Liver (tissue), 9 donors: ENCODE results near the gene GPC3. TPM values are rescaled to one million over a fixed set of nuclear protein-coding genes. Genes with fewer than 3 reads are reported as not detected.
"Not testable (repeated sequence)": the region's sequence is repeated elsewhere in the genome, so short reads cannot be mapped to it uniquely, and the experiment has no call there.

Experiments used
- DNase-seq: peaks from one replicate; pipeline ENCODE4 v3.0.0-alpha.2; 2017; ENCODE audit warnings: low spot score
- H3K27ac ChIP-seq, 2 donors: one replicate each; pipeline ENCODE4 v1.7.0; 2013; ENCODE audit warnings: inconsistent platforms in 2 of 2, low read length in 2 of 2, control low read depth in 1 of 2, low read depth in 1 of 2, mild to moderate bottlenecking in 1 of 2
- H3K27me3 ChIP-seq, 4 donors: one replicate each; pipeline versions ENCODE4 v1.6.1 to v1.7.0; 2013; ENCODE audit warnings: low read length in 3 of 4, inconsistent platforms in 1 of 4, mild to moderate bottlenecking in 1 of 4, moderate library complexity in 1 of 4; ENCODE audit not compliant: control insufficient read depth in 4 of 4, insufficient read depth in 4 of 4
- H3K36me3 ChIP-seq, 4 donors: one replicate each; pipeline versions ENCODE4 v1.6.1 to v1.7.0; 2013; ENCODE audit warnings: low read length in 3 of 4, mild to moderate bottlenecking in 3 of 4, low read depth in 1 of 4, moderate library complexity in 1 of 4; ENCODE audit not compliant: control insufficient read depth in 4 of 4, insufficient read depth in 3 of 4
- H3K4me1 ChIP-seq, 4 donors: one replicate each; pipeline versions ENCODE4 v1.6.1 to v1.7.0; 2013; ENCODE audit warnings: low read length in 3 of 4, mild to moderate bottlenecking in 3 of 4, moderate library complexity in 1 of 4; ENCODE audit not compliant: control insufficient read depth in 4 of 4, insufficient read depth in 4 of 4
- H3K4me3 ChIP-seq, 3 donors: one replicate each; pipeline versions ENCODE4 v1.6.1 to v1.7.0; 2013; ENCODE audit warnings: low read length in 3 of 3, control low read depth in 1 of 3, low read depth in 1 of 3, mild to moderate bottlenecking in 1 of 3
- H3K9ac ChIP-seq, 2 donors: one replicate each; pipeline ENCODE4 v1.7.0; 2013; ENCODE audit warnings: low read length in 2 of 2, mild to moderate bottlenecking in 2 of 2, moderate library complexity in 2 of 2, control low read depth in 1 of 2, low read depth in 1 of 2
- H3K9me3 ChIP-seq, 4 donors: one replicate each; pipeline versions ENCODE4 v1.6.1 to v1.7.0; 2013; ENCODE audit warnings: low read length in 3 of 4; ENCODE audit not compliant: control insufficient read depth in 4 of 4
- FOXA1 ChIP-seq: IDR thresholded peaks from 2 replicates; pipeline ENCODE4 v1.6.1; 2016; ENCODE audit warnings: antibody characterized with exemption
- FOXA2 ChIP-seq: IDR thresholded peaks from 2 replicates; pipeline ENCODE4 v1.6.1; 2016; ENCODE audit warnings: antibody characterized with exemption
- GABPA ChIP-seq, 2 donors: IDR thresholded peaks in 1 of 2; conservative IDR thresholded peaks in 1 of 2; 2 replicates each; pipeline ENCODE4 v1.6.1; 2016; ENCODE audit warnings: antibody characterized with exemption in 2 of 2, mild to moderate bottlenecking in 1 of 2, moderate library complexity in 1 of 2
- HNF4G ChIP-seq: IDR thresholded peaks from 2 replicates; pipeline ENCODE4 v1.6.1; 2016; ENCODE audit warnings: antibody characterized with exemption
- JUND ChIP-seq, 2 donors: IDR thresholded peaks; 2 replicates each; pipeline ENCODE4 v1.6.1; 2016; ENCODE audit warnings: antibody characterized with exemption in 2 of 2
- NR2F2 ChIP-seq: IDR thresholded peaks from 2 replicates; pipeline ENCODE4 v1.6.1; 2016; ENCODE audit warnings: antibody characterized with exemption
- RAD21 ChIP-seq, 2 donors: IDR thresholded peaks; 2 replicates each; pipeline ENCODE4 v1.6.1; 2016; ENCODE audit warnings: antibody characterized with exemption in 2 of 2, mild to moderate bottlenecking in 2 of 2
- REST ChIP-seq: IDR thresholded peaks from 2 replicates; pipeline ENCODE4 v1.6.1; 2016; ENCODE audit warnings: antibody characterized with exemption, mild to moderate bottlenecking
- RXRA ChIP-seq, 2 donors: IDR thresholded peaks; 2 replicates each; pipeline ENCODE4 v1.6.1; 2017 to 2018; ENCODE audit warnings: antibody characterized with exemption in 2 of 2, mild to moderate bottlenecking in 1 of 2
- SP1 ChIP-seq: IDR thresholded peaks from 2 replicates; pipeline ENCODE4 v1.6.1; 2018; ENCODE audit warnings: antibody characterized with exemption, mild to moderate bottlenecking
- TAF1 ChIP-seq: conservative IDR thresholded peaks from 2 replicates; pipeline ENCODE4 v1.6.1; 2016; ENCODE audit warnings: antibody characterized with exemption, mild to moderate bottlenecking
- YY1 ChIP-seq: IDR thresholded peaks from 2 replicates; pipeline ENCODE4 v1.6.1; 2016; ENCODE audit warnings: antibody characterized with exemption, mild to moderate bottlenecking
- ZBTB33 ChIP-seq: IDR thresholded peaks from 2 replicates; pipeline ENCODE4 v1.6.1; 2016; ENCODE audit warnings: antibody characterized with exemption
- WGBS: extraction: QIAGEN DNeasy Blood & Tissue Kit; methylation state at CpG from one replicate; pipeline ENCODE4 v1.1.7; 2013; 5-methylcytosine and 5-hydroxymethylcytosine counted together
- polyA plus RNA-seq, 2 donors: library from polyadenylated mRNA; stranded (reverse) in 1 of 2; unstranded in 1 of 2; fragments of 200-250 nt in 1 of 2; fragments of >200 nt in 1 of 2; fragmentation: Nextera tagmentation in 1 of 2; extraction: Ambion mirVana in 1 of 2; gene quantifications; one replicate each; pipeline versions ENCODE4 v1.2.1 to v1.2.3, GENCODE V29; 2013 to 2015
- total RNA-seq, 2 donors: library from RNA; depleted of rRNA; stranded (reverse); fragments of >200 nt; gene quantifications; one replicate each; pipeline ENCODE4 v1.2.3, GENCODE V29; 2014
- TF ChIP-seq, protein P1 (sequence below): IDR thresholded peaks from 2 replicates; pipeline ENCODE4 v1.6.1; 2016; ENCODE audit warnings: antibody characterized with exemption
- donor health status: healthy.
- donor health status: healthy.
- donor health status: healthy.
- donor health status: healthy.
- donor health status: healthy.

GPC3 gene
- total and polyA plus RNA-seq, 4 donors, result 0.40 to 1,133 (median 1.5) TPM

GRCh38 chrX:133722756-133723155, 262.6 kb downstream of the GPC3 start:
- no peak for DNase-seq
- Histone ChIP-seq H3K36me3 (no peaks in the 10 kb centered on the region), H3K9me3 (no peaks in the 10 kb centered on the region), H3K27ac (no peak overlapping the region), H3K9ac (no peak overlapping the region), H3K4me3 (no peak overlapping the region), H3K27me3 (no peaks in the 10 kb centered on the region), H3K4me1 (no peaks in the 10 kb centered on the region)
- whole genome bisulfite sequencing, result 78% methylated on average over 4 of the region's 4 CpGs
- no peak for TF ChIP-seq RAD21 (IDR thresholded peaks at IDR 0.05)
- no peak for TF ChIP-seq FOXA1

DNA sequence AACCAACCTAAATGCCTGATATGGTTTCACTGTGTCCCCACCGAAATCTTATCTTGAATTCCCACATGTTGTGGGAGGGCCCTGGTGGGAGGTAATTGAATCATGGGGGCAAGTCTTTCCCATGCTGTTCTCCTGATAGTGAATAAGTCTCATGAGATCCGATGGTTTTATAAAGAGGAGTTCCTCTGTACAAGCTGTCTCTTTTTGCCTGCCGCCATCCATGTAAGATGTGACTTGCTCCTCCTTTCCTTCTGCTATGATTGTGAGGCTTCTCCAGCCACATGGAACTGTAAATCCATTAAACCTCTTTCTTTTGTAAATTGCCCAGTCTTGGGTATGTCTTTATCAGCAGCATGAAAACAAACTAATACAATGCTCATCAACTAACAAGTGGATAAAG, 265.1 kb downstream of the GPC3 start:
- not testable (repeated sequence) for H3K9me3 ChIP-seq, H3K4me3 ChIP-seq, DNase-seq, H3K27me3 ChIP-seq, H3K4me1 ChIP-seq, H3K9ac ChIP-seq, H3K27ac ChIP-seq, H3K36me3 ChIP-seq
- WGBS, result 90% methylated on average over 3 of the region's 3 CpGs

DNA sequence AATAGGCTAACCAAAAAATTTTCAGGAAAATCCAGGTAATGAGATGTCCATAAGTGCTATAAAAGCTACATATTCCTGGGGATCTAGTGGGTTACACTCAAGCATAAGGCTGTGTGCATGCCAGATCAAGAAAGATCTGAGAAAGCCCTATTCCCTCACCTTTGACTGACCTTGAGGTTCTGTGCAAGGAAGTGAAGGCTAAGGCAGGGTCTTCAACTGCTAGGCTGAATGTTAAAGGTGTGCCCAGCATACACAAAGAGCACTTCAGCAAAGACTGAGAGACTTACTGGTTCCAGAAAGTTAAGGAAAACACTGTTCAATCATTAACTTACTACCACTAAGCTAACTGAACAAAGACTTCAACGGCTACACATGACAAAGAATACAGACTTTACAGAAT, 269.7 kb downstream of the GPC3 start:
- Histone ChIP-seq H3K36me3 (no peaks in the 10 kb centered on the region), H3K4me1 (no peaks in the 10 kb centered on the region), H3K27ac (no peak overlapping the region), H3K9ac (no peak overlapping the region), H3K4me3 (no peak overlapping the region), H3K27me3 (peaks cover 0 to 2% (median 0%) of the 10 kb centered on the region in 4 donors), H3K9me3 (peaks cover 0 to 3% (median 0%) of the 10 kb centered on the region in 4 donors)
- no peak for DNase-seq
- TF ChIP-seq GABPA (IDR thresholded peaks at IDR 0.05 in 1 of 2, conservative IDR thresholded peaks at IDR 0.05 in 1 of 2) (no peak), JUND (IDR thresholded peaks at IDR 0.05) (no peak), RXRA (IDR thresholded peaks at IDR 0.05) (no peak), RAD21 (IDR thresholded peaks at IDR 0.05) (no peak), REST (no peak), YY1 (no peak), FOXA2 (no peak), NR2F2 (no peak)
- WGBS, result 38% methylated on average over 1 of the region's 1 CpG

DNA sequence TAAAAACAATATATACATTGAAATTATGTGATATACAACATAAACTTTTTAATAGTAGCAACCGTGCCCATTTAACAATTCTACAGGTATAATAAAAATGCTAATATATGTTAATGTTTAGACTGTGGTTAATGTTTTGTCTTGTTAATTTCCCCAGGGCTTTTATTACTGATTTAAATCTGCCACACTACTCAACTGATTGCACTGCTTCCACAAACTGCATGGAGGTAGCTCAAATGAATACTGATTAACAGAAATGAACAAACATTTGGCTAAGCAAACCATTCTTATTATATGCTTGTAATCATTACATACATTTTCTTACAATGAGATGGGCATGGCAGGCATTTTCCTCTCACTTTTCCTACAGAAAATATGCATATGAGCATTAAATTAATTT, 275.9 kb downstream of the GPC3 start:
- no peak overlapping the region for H3K27ac ChIP-seq
- TF ChIP-seq REST (no peak), YY1 (no peak), JUND (IDR thresholded peaks at IDR 0.05) (no peak), HNF4G (no peak), ZBTB33 (no peak), SP1 (no peak), TAF1 (no peak)
- TF ChIP-seq, protein P1, sequence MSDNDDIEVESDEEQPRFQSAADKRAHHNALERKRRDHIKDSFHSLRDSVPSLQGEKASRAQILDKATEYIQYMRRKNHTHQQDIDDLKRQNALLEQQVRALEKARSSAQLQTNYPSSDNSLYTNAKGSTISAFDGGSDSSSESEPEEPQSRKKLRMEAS, result no peak

More for the DNA sequence above, 275.9 kb downstream of the GPC3 start:
- no peak for DNase-seq
- Histone ChIP-seq H3K36me3 (no peaks in the 10 kb centered on the region), H3K4me3 (no peak overlapping the region), H3K27me3 (no peaks in the 10 kb centered on the region), H3K9me3 (no peaks in the 10 kb centered on the region), H3K4me1 (no peaks in the 10 kb centered on the region), H3K9ac (no peak overlapping the region)
- 71% methylated on average over 1 of the region's 1 CpG for WGBS
